Mesenchymal stem cell (in vitro differentiated cells and primary cell): ENCODE results near the gene KCNN3.

ENCODE experiments used
- DNase-seq: peaks from one replicate; pipeline ENCODE4 v3.0.0-alpha.2; 2013
- H2AFZ ChIP-seq: one replicate; pipeline ENCODE4 v1.6.1; 2013; ENCODE audit warnings: low read depth, mild to moderate bottlenecking, control low read depth, inconsistent platforms, low read length, moderate library complexity
- H2AK5ac ChIP-seq: 2 replicates; pipeline ENCODE4 v1.6.1; 2013; ENCODE audit warnings: low read length, moderate library complexity, mild to moderate bottlenecking, inconsistent platforms; ENCODE audit not compliant: severe bottlenecking
- H2BK120ac ChIP-seq: one replicate; pipeline ENCODE4 v1.6.1; 2013; ENCODE audit warnings: low read depth, mild to moderate bottlenecking, inconsistent platforms, low read length, moderate library complexity
- H2BK12ac ChIP-seq, 2 experiments: one replicate each; pipeline ENCODE4 v1.6.1; 2013; ENCODE audit warnings: inconsistent platforms in 2 of 2, low read length in 2 of 2, mild to moderate bottlenecking in 2 of 2, moderate library complexity in 2 of 2, control low read depth in 1 of 2
- H2BK15ac ChIP-seq: one replicate; pipeline ENCODE4 v1.6.1; 2013; ENCODE audit warnings: mild to moderate bottlenecking, low read depth, inconsistent platforms; ENCODE audit not compliant: poor library complexity, severe bottlenecking
- H2BK5ac ChIP-seq: 2 replicates; pipeline ENCODE4 v1.6.1; 2013; ENCODE audit warnings: low read depth, mild to moderate bottlenecking, low read length, control low read depth, inconsistent platforms; ENCODE audit not compliant: poor library complexity, severe bottlenecking
- H3K14ac ChIP-seq, 2 experiments: one replicate each; pipeline ENCODE4 v1.6.1; 2013; ENCODE audit warnings: inconsistent platforms in 2 of 2, low read length in 2 of 2, control low read depth in 1 of 2, mild to moderate bottlenecking in 1 of 2, moderate library complexity in 1 of 2
- H3K18ac ChIP-seq, 2 experiments: one replicate each; pipeline ENCODE4 v1.6.1; 2013; ENCODE audit warnings: inconsistent platforms in 2 of 2, low read length in 2 of 2, control low read depth in 1 of 2, low read depth in 1 of 2, mild to moderate bottlenecking in 1 of 2
- H3K23ac ChIP-seq, 2 experiments: one replicate each; pipeline ENCODE4 v1.6.1; 2013; ENCODE audit warnings: inconsistent platforms in 2 of 2, low read length in 2 of 2, mild to moderate bottlenecking in 2 of 2, moderate library complexity in 2 of 2, control low read depth in 1 of 2
- H3K27ac ChIP-seq: 2 replicates; pipeline ENCODE4 v1.5.1; 2013; ENCODE audit warnings: mild to moderate bottlenecking, moderate library complexity, low read length, control low read depth, inconsistent platforms; ENCODE audit not compliant: poor library complexity, severe bottlenecking
- H3K27me3 ChIP-seq, 2 experiments: 2 replicates each; pipeline versions ENCODE4 v1.6.1 to v1.7.0; 2013; ENCODE audit warnings: low read length in 2 of 2, mild to moderate bottlenecking in 2 of 2, moderate library complexity in 2 of 2, control low read depth in 1 of 2, inconsistent platforms in 1 of 2; ENCODE audit not compliant: control insufficient read depth in 1 of 2, insufficient read depth in 1 of 2
- H3K36me3 ChIP-seq, 2 experiments: 2 replicates each; pipeline versions ENCODE4 v1.6.1 to v1.7.0; 2013; ENCODE audit warnings: low read length in 2 of 2, control low read depth in 1 of 2, inconsistent platforms in 1 of 2, low read depth in 1 of 2, mild to moderate bottlenecking in 1 of 2; ENCODE audit not compliant: insufficient read depth in 2 of 2, control insufficient read depth in 1 of 2
- H3K4ac ChIP-seq, 2 experiments: one replicate each; pipeline ENCODE4 v1.6.1; 2013; ENCODE audit warnings: inconsistent platforms in 2 of 2, low read length in 2 of 2, mild to moderate bottlenecking in 2 of 2, moderate library complexity in 2 of 2, control low read depth in 1 of 2, low read depth in 1 of 2
- H3K4me1 ChIP-seq: 2 replicates; pipeline ENCODE4 v1.6.1; 2013; ENCODE audit warnings: low read depth, low read length, control low read depth; ENCODE audit not compliant: control insufficient read depth, insufficient read depth
- H3K4me2 ChIP-seq: 2 replicates; pipeline ENCODE4 v1.6.1; 2013; ENCODE audit warnings: low read length, mild to moderate bottlenecking, inconsistent platforms; ENCODE audit not compliant: poor library complexity, severe bottlenecking
- H3K4me3 ChIP-seq, 2 experiments: 2 replicates each; pipeline versions ENCODE4 v1.5.1 to v1.7.0; 2013; ENCODE audit warnings: low read length in 2 of 2, mild to moderate bottlenecking in 2 of 2, control low read depth in 1 of 2, low read depth in 1 of 2; ENCODE audit not compliant: insufficient read depth in 1 of 2
- H3K79me1 ChIP-seq: replicated peaks from 2 replicates; pipeline ENCODE4 v1.6.1; 2013; ENCODE audit warnings: mild to moderate bottlenecking, control low read depth, low read length, inconsistent platforms; ENCODE audit not compliant: poor library complexity, severe bottlenecking
- H3K9ac ChIP-seq: 2 replicates; pipeline ENCODE4 v1.7.0; 2013; ENCODE audit warnings: mild to moderate bottlenecking, low read length, moderate library complexity
- H3K9me3 ChIP-seq: 2 replicates; pipeline ENCODE4 v1.7.0; 2013; ENCODE audit warnings: mild to moderate bottlenecking, low read length; ENCODE audit not compliant: control insufficient read depth
- H4K8ac ChIP-seq: one replicate; pipeline ENCODE4 v1.6.1; 2013; ENCODE audit warnings: inconsistent platforms, mild to moderate bottlenecking, low read length, moderate library complexity
- H4K91ac ChIP-seq: one replicate; pipeline ENCODE4 v1.6.1; 2013; ENCODE audit warnings: mild to moderate bottlenecking, low read length, inconsistent platforms
- WGBS: methylation state at CpG from one replicate; pipeline ENCODE4 v1.1.7; 2013; ENCODE audit warnings: mixed read lengths; 5-methylcytosine and 5-hydroxymethylcytosine counted together

Gene KCNN3

DNA sequence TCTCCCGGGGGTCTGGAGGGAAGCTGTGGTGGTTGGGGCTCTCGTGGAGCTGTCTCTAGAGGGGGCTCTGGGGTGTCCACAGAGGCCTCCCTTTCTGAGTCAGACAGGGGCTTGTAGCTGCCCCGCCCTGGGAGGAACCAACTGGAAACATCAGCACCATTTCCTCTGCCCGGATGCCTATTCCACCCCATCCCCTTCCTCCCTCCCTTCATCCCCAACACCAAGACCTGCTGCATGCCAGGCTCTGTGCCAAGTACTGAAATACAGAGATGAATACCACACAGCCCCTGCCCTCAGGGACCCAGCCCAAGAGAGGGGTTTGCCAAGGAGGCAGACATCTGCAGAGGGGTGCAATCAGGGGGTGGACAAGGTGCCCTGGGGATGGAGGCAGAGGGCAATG is 136.5 kb downstream of the KCNN3 start:
- H3K36me3 ChIP-seq = no peaks in the 10 kb centered on the region
- H3K14ac ChIP-seq = no peak overlapping the region
- peaks cover 9% of the 10 kb centered on the region for H3K4me1 ChIP-seq
- peaks cover 0 to 51% of the 10 kb centered on the region in 2 experiments for H3K27me3 ChIP-seq
- WGBS = 90% methylated on average over 3 of the region's 4 CpGs
- H2BK12ac ChIP-seq = peak overlapping the region in 1 of 2 experiments; percentile 19
- no peak overlapping the region for H3K4ac ChIP-seq
- no peak overlapping the region for H3K9ac ChIP-seq
- H4K91ac ChIP-seq = no peak overlapping the region
- H2AFZ ChIP-seq = no peak overlapping the region
- H3K18ac ChIP-seq = no peak overlapping the region
- no peaks in the 10 kb centered on the region for H3K79me1 ChIP-seq
- H3K4me3 ChIP-seq = no peak overlapping the region
- H3K27ac ChIP-seq = no peak overlapping the region
- H4K8ac ChIP-seq = no peak overlapping the region
- no peaks in the 10 kb centered on the region for H3K9me3 ChIP-seq
- no peak overlapping the region for H3K4me2 ChIP-seq
- no peak overlapping the region for H3K23ac ChIP-seq
- no peak overlapping the region for H2BK120ac ChIP-seq
- no peak overlapping the region for H2BK5ac ChIP-seq
- DNase-seq = no peak
- H2BK15ac ChIP-seq = no peak overlapping the region
- no peak overlapping the region for H2AK5ac ChIP-seq

DNA sequence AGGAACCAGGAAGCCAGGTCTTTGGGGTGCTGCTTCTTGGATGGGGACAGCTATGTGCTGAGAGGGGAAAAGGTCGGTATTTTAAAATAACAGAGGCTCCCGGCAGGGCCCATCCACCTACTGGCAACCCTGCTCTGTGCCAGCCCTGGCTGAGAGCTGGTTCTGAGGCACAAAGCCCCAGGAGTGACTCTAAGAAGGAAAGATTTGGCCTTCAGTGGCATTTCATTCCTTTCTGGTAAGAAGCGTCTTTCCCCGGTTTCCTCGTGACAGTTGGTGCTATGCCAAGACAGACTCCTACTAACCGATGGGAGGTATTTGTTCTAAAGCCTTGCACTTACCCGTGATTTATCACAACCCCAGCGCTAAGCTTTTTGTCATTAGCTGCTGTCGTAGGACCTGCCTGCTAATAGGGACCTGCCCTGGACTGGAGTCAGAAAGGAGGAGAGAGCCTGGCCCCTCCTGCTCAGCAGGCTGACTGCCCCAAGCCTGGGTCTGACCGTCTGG is 139.0 kb downstream of the KCNN3 start:
- Histone ChIP-seq H3K9ac (peak overlapping the region; percentile 68), H3K27me3 (peaks cover 0 to 35% of the 10 kb centered on the region in 2 experiments), H2BK120ac (peak overlapping the region; percentile 99), H3K23ac (peak overlapping the region in 1 of 2 experiments; percentile 46), H3K4me1 (peaks cover 9% of the 10 kb centered on the region), H3K4ac (peak overlapping the region; percentile 91 to 92), H3K4me2 (no peak overlapping the region), H3K14ac (peak overlapping the region; percentile 83 to 88), H3K18ac (peak overlapping the region; percentile 89 to 93), H2AK5ac (no peak overlapping the region), H3K9me3 (no peaks in the 10 kb centered on the region), H3K4me3 (no peak overlapping the region), H3K27ac (no peak overlapping the region), H3K36me3 (no peaks in the 10 kb centered on the region), H2AFZ (no peak overlapping the region), H2BK12ac (peak overlapping the region; percentile 75 to 87), H3K79me1 (no peaks in the 10 kb centered on the region), H2BK5ac (no peak overlapping the region), H2BK15ac (peak overlapping the region; percentile 98), H4K91ac (peak overlapping the region; percentile 95), H4K8ac (peak overlapping the region; percentile 94)
- WGBS = 48% methylated on average over 10 of the region's 10 CpGs
- peak; percentile 83 for DNase-seq

DNA sequence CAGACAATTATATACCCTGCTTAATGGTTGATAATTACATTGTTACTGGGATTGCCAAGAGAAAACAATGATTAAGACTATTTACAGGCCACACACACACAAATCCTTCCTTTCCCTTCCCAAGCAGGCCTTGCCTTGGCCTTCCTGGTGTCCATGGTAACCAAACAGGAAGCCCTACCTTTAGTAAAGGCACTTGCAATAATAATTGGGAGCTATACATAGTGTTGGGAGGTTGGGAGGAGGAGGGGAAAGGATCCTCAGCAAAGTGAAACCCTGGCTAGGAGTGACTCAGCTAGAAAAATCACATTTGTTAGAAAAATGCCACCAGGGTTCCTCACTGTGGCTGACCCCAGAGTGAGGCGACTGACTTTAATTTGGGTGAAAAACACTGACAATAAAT is 139.8 kb downstream of the KCNN3 start:
- H3K9me3 ChIP-seq = no peaks in the 10 kb centered on the region
- H2BK5ac ChIP-seq = no peak overlapping the region
- H3K9ac ChIP-seq = peak overlapping the region; percentile 68
- no peak overlapping the region for H2AK5ac ChIP-seq
- H3K18ac ChIP-seq = peak overlapping the region in 1 of 2 experiments; percentile 91
- no peak overlapping the region for H3K14ac ChIP-seq
- no peak overlapping the region for H3K27ac ChIP-seq
- no peak overlapping the region for H3K4ac ChIP-seq
- no peak overlapping the region for H3K23ac ChIP-seq
- H3K4me3 ChIP-seq = no peak overlapping the region
- no peaks in the 10 kb centered on the region for H3K36me3 ChIP-seq
- H3K4me1 ChIP-seq = peaks cover 9% of the 10 kb centered on the region
- H2BK12ac ChIP-seq = no peak overlapping the region
- no peak overlapping the region for H3K4me2 ChIP-seq
- peaks cover 0 to 27% of the 10 kb centered on the region in 2 experiments for H3K27me3 ChIP-seq
- no peak overlapping the region for H2BK15ac ChIP-seq
- H4K91ac ChIP-seq = no peak overlapping the region
- DNase-seq = peak; percentile 74
- peak overlapping the region; percentile 29 for H2AFZ ChIP-seq
- 63% methylated on average over 1 of the region's 1 CpG for WGBS
- H4K8ac ChIP-seq = peak overlapping the region; percentile 87
- H3K79me1 ChIP-seq = no peaks in the 10 kb centered on the region
- no peak overlapping the region for H2BK120ac ChIP-seq

DNA sequence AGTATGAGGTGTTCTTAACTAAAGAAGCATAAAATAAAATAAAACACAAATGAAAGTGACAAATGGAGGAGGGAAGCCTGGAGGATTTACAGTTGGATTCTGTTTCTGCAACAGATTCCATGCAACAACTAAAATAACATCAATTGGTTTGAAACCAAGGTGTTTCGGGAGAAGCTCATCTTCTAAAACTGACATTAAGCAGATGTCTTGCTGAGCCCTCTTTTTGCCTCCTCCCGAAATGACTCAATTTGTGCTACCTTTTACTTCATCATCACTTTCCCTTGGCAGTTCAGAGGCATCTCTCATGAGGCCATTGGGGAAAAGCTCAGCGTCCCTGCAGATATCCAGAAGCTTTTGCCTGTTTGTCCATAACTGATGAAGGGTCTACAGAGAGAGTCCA is 140.5 kb downstream of the KCNN3 start:
- H3K36me3 ChIP-seq = no peaks in the 10 kb centered on the region
- H3K4ac ChIP-seq = no peak overlapping the region
- H3K27ac ChIP-seq = no peak overlapping the region
- no peak overlapping the region for H3K4me3 ChIP-seq
- no peak overlapping the region for H3K23ac ChIP-seq
- no peak overlapping the region for H3K4me2 ChIP-seq
- no peaks in the 10 kb centered on the region for H3K9me3 ChIP-seq
- H3K4me1 ChIP-seq = peaks cover 9% of the 10 kb centered on the region
- peak overlapping the region in 1 of 2 experiments; percentile 15 for H2BK12ac ChIP-seq
- WGBS = 82% methylated on average over 3 of the region's 3 CpGs
- no peaks in the 10 kb centered on the region for H3K79me1 ChIP-seq
- H3K18ac ChIP-seq = peak overlapping the region; percentile 1 to 58
- H3K9ac ChIP-seq = peak overlapping the region; percentile 68
- no peak overlapping the region for H2BK120ac ChIP-seq
- no peak overlapping the region for H3K14ac ChIP-seq
- H2BK15ac ChIP-seq = no peak overlapping the region
- H4K8ac ChIP-seq = no peak overlapping the region
- no peak overlapping the region for H4K91ac ChIP-seq
- no peak overlapping the region for H2BK5ac ChIP-seq
- peak; percentile 34 for DNase-seq
- no peak overlapping the region for H2AK5ac ChIP-seq
- no peak overlapping the region for H2AFZ ChIP-seq
- H3K27me3 ChIP-seq = peaks cover 0 to 21% of the 10 kb centered on the region in 2 experiments
